SK-N-SH (cell line): ENCODE measurements around the gene MT1M.

Experiments
- CTCF ChIP-seq: fragments of 200-600 bp; sonication (generic); IDR thresholded peaks from 2 replicates; pipeline ENCODE4 v1.6.1; 2017; ENCODE audit warnings: antibody characterized with exemption, mild to moderate bottlenecking, moderate library complexity
- TAF1 ChIP-seq: IDR thresholded peaks from 2 replicates; pipeline ENCODE4 v1.6.1; 2012; ENCODE audit warnings: low read depth, mild to moderate bottlenecking, low read length, moderate library complexity, borderline replicate concordance
- TF ChIP-seq, protein P1 (sequence below): IDR thresholded peaks from 2 replicates; pipeline ENCODE4 v1.4.0; 2012; ENCODE audit warnings: low read depth, borderline replicate concordance
- TF ChIP-seq, protein P2 (sequence below): IDR thresholded peaks from 2 replicates; pipeline ENCODE4 v1.4.0; 2012; ENCODE audit warnings: low read depth

DNA sequence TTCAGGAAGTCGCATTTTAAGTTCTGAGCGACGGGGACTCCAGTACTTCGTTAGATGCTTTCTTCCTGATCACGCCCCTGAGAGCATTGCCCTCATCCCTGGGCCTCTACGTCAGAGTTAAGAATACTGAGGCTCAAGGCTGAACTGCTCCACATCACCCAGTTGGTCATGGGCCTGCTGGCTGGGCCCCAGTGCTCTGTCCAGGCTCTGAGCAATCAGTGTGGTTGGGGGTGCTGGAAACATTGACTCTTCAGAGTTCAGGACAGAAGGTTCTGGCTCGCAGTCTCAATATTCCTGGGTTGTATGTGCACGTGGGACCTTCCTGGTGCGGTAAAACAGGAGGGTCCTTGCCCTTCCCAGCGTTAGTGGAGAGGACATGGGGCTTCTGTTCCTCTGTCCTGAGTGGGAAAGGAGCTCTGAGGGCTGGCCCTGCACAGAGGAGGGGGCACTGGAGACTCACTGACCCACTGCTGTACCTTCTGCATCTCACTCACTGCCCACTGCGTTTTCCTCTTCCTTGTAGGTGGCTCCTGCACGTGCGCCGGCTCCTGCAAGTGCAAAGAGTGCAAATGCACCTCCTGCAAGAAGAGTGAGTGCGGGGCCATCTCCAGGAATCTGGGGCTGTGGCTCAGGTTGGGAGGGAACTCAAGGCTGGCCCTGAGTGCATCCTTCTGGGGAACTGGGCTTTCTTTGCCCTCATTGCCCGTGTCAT lies 6.4 kb upstream of the MT1M start:
- TF ChIP-seq CTCF (no peak), TAF1 (no peak)
- TF ChIP-seq, protein P1, sequence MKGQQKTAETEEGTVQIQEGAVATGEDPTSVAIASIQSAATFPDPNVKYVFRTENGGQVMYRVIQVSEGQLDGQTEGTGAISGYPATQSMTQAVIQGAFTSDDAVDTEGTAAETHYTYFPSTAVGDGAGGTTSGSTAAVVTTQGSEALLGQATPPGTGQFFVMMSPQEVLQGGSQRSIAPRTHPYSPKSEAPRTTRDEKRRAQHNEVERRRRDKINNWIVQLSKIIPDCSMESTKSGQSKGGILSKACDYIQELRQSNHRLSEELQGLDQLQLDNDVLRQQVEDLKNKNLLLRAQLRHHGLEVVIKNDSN: no peak
- TF ChIP-seq, protein P2, sequence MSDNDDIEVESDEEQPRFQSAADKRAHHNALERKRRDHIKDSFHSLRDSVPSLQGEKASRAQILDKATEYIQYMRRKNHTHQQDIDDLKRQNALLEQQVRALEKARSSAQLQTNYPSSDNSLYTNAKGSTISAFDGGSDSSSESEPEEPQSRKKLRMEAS: no peak
